ENCODE data around the gene TBC1D3G. TPM values are rescaled to one million over a fixed set of nuclear protein-coding genes. Genes with fewer than 3 reads are reported as not detected.
"Not testable (repeated sequence)": the region's sequence is repeated elsewhere in the genome, so short reads cannot be mapped to it uniquely, and the experiment has no call there.

The TBC1D3G gene
- total RNA-seq: not detected
- 1 to 10 TPM in 1 of 3 donors, under 1 TPM in 1, not detected in 1; 0.61 to 4.1 TPM for polyA plus RNA-seq
- long read RNA-seq, donor 1: 0 reads
- long read RNA-seq, donor 2: 0 reads
- long read RNA-seq, donor 3: 0 reads
- long read RNA-seq, donor 4: 0 reads
- long read RNA-seq, donor 5: 0 reads
- long read RNA-seq, donor 6: 0 reads
- long read RNA-seq, donor 7: 0 reads
- long read RNA-seq, donor 8: 0 reads
- long read RNA-seq, donor 9: 0 reads
- long read RNA-seq, donor 10: 0 reads

GRCh38 chr17:36323584-36323983, at the start of gene TBC1D3G:
Gene TBC1D3G (plus strand): TSS chr17:36323884. CDS start chr17:36325412, 1,528 bp downstream.
- H3K27ac ChIP-seq; H3K9me3 ChIP-seq; H3K4me3 ChIP-seq; H3K36me3 ChIP-seq; H3K4me1 ChIP-seq; H3K27me3 ChIP-seq; DNase-seq; intact Hi-C loops (cut with DNase I; ENCODE audit: low total_unique reads): not testable (repeated sequence)
- WGBS, 5 donors: no CpG with 5 or more reads among the region's 9 CpGs

- H3K4me3 ChIP-seq; DNase-seq; H3K27ac ChIP-seq; H3K36me3 ChIP-seq; H3K9me3 ChIP-seq; intact Hi-C loops (cut with DNase I; ENCODE audit: low total_unique reads); H3K4me1 ChIP-seq; H3K27me3 ChIP-seq: not testable (repeated sequence)
- WGBS, 5 donors: no CpG with 5 or more reads among the region's 1 CpG
These were observed 40.4 kb upstream of the TBC1D3G start for GRCh38 chr17:36283256-36283655.

GRCh38 chr17:36284219-36284618, 39.5 kb upstream of the TBC1D3G start:
- H3K4me1 ChIP-seq; H3K36me3 ChIP-seq; H3K27me3 ChIP-seq; intact Hi-C loops (cut with DNase I; ENCODE audit: low total_unique reads); H3K27ac ChIP-seq; H3K9me3 ChIP-seq; DNase-seq; H3K4me3 ChIP-seq: not testable (repeated sequence)
- WGBS, 5 donors: 96% methylated on average over 3 of the region's 5 CpGs; no CpG with 5 or more reads in 3 of the 5 donors

GRCh38 chr17:36289965-36290612, 33.6 kb upstream of the TBC1D3G start:
- H3K9me3 ChIP-seq; H3K27me3 ChIP-seq; H3K4me3 ChIP-seq; H3K27ac ChIP-seq; DNase-seq; intact Hi-C loops (cut with DNase I; ENCODE audit: low total_unique reads); H3K4me1 ChIP-seq; H3K36me3 ChIP-seq: not testable (repeated sequence)
- 20 to 53% (median 35%) methylated on average over 1 of the region's 2 CpGs for WGBS, 5 donors

GRCh38 chr17:36295161-36295560, 28.5 kb upstream of the TBC1D3G start:
- H3K27ac ChIP-seq; DNase-seq; H3K36me3 ChIP-seq; intact Hi-C loops (cut with DNase I; ENCODE audit: low total_unique reads); H3K9me3 ChIP-seq; H3K4me1 ChIP-seq; H3K27me3 ChIP-seq; H3K4me3 ChIP-seq: not testable (repeated sequence)
- no CpG with 5 or more reads among the region's 1 CpG for WGBS, 5 donors

DNA sequence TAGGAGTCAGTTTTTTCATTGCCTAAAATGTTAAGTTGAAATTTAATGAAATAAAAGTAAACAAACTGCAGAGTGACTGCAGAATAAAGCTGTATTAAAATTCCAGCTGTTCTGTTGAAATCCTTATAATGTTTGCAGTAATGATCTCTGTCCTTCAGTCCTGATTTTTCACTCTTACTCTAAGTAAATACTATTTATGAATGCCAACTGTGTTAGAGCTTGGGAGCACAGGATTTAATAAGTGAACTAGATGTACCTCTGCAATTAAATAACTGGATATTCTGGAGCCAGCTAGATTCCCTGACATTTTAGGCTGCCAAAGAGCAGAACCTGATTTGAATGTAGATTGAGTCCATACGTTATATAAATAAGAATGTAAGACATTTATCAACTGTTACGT, 7.9 kb upstream of the TBC1D3G start:
- H3K27ac ChIP-seq; intact Hi-C loops (cut with DNase I; ENCODE audit: low total_unique reads); H3K4me3 ChIP-seq; H3K27me3 ChIP-seq; H3K36me3 ChIP-seq; H3K4me1 ChIP-seq; H3K9me3 ChIP-seq; DNase-seq: not testable (repeated sequence)
- WGBS, 5 donors: no CpG with 5 or more reads among the region's 2 CpGs

GRCh38 chr17:36362496-36362895, 38.8 kb downstream of the TBC1D3G start:
- H3K27me3 ChIP-seq; intact Hi-C loops (cut with DNase I; ENCODE audit: low total_unique reads); H3K36me3 ChIP-seq; H3K27ac ChIP-seq; H3K4me1 ChIP-seq; H3K4me3 ChIP-seq; H3K9me3 ChIP-seq; DNase-seq: not testable (repeated sequence)
- 78 to 100% (median 84%) methylated on average over 2 to 3 of the region's 6 CpGs; no CpG with 5 or more reads in 1 of the 5 donors for WGBS, 5 donors

- WGBS, 5 donors: 80% methylated on average over 2 of the region's 7 CpGs; no CpG with 5 or more reads in 4 of the 5 donors
- H3K4me3 ChIP-seq; H3K9me3 ChIP-seq; H3K4me1 ChIP-seq; H3K27ac ChIP-seq; intact Hi-C loops (cut with DNase I; ENCODE audit: low total_unique reads); H3K27me3 ChIP-seq; DNase-seq; H3K36me3 ChIP-seq: not testable (repeated sequence)
These were observed 52.3 kb downstream of the TBC1D3G start for GRCh38 chr17:36375938-36376337.

Small RNA genes within 50 kb of the gene (small RNA-seq; reads per million reads assigned to genes)
- 0 reads per million in 4 donors for gene RF00019

Other genes starting within 250 kb of the TBC1D3G start
- 1 to 10 TPM in 2 of 5 donors, not detected in 3; 2.9 to 7.2 TPM for gene CCL3, start 233.7 kb upstream of the TBC1D3G start, total RNA-seq
- 10 to 100 TPM in 1 of 3 donors, 1 to 10 TPM in 2; 2.0 to 19.1 (median 2.9) TPM for gene CCL3, start 233.7 kb upstream of the TBC1D3G start, polyA plus RNA-seq
- gene CCL4, start 220.1 kb upstream of the TBC1D3G start, total RNA-seq: 10 to 100 TPM in 1 of 5 donors, 1 to 10 TPM in 2, not detected in 2; 1.8 to 10.7 (median 9.3) TPM
- gene CCL4, start 220.1 kb upstream of the TBC1D3G start, polyA plus RNA-seq: 1 to 10 TPM; 1.6 to 8.1 (median 8.1) TPM
- 1 to 10 TPM in 2 of 5 donors, not detected in 3; 1.5 to 1.7 TPM for gene TBC1D3B, start 147.2 kb upstream of the TBC1D3G start, total RNA-seq
- 1 to 10 TPM in 1 of 3 donors, under 1 TPM in 1, not detected in 1; 0.81 to 4.6 TPM for gene TBC1D3B, start 147.2 kb upstream of the TBC1D3G start, polyA plus RNA-seq
- gene CCL3L1, start 127.1 kb upstream of the TBC1D3G start, total RNA-seq: 10 to 100 TPM in 1 of 5 donors, not detected in 4; 34.4 TPM
- gene CCL3L1, start 127.1 kb upstream of the TBC1D3G start, polyA plus RNA-seq: 1 to 10 TPM in 2 of 3 donors, under 1 TPM in 1; 0.30 to 2.7 (median 1.2) TPM
- under 1 TPM in 1 of 5 donors, not detected in 4; 0.73 TPM for gene CCL4L2, start 112.8 kb upstream of the TBC1D3G start, total RNA-seq
- gene CCL4L2, start 112.8 kb upstream of the TBC1D3G start, polyA plus RNA-seq: 1 to 10 TPM in 2 of 3 donors, under 1 TPM in 1; 0.25 to 4.3 (median 3.5) TPM
- 1 to 10 TPM in 1 of 5 donors, not detected in 4; 5.8 TPM for gene TBC1D3I, start 59.3 kb upstream of the TBC1D3G start, total RNA-seq
- gene TBC1D3I, start 59.3 kb upstream of the TBC1D3G start, polyA plus RNA-seq: under 1 TPM in 1 of 3 donors, not detected in 2; 0.65 TPM
- not detected for gene TBC1D3H, start 64.6 kb downstream of the TBC1D3G start, total RNA-seq
- 1 to 10 TPM in 1 of 3 donors, under 1 TPM in 1, not detected in 1; 0.61 to 6.1 TPM for gene TBC1D3H, start 64.6 kb downstream of the TBC1D3G start, polyA plus RNA-seq
- 10 to 100 TPM in 3 of 5 donors, 1 to 10 TPM in 1, under 1 TPM in 1; 0.87 to 86.2 (median 21.0) TPM for gene ZNHIT3, start 162.8 kb downstream of the TBC1D3G start, total RNA-seq
- gene ZNHIT3, start 162.8 kb downstream of the TBC1D3G start, polyA plus RNA-seq: 10 to 100 TPM; 36.5 to 66.6 (median 48.4) TPM
- gene MYO19, start 211.0 kb downstream of the TBC1D3G start, total RNA-seq: 100 to 1,000 TPM; 111 to 311 (median 183) TPM
- gene MYO19, start 211.0 kb downstream of the TBC1D3G start, polyA plus RNA-seq: 10 to 100 TPM; 11.8 to 42.2 (median 32.6) TPM
- gene PIGW, start 211.1 kb downstream of the TBC1D3G start, total RNA-seq: 10 to 100 TPM in 1 of 5 donors, 1 to 10 TPM in 1, under 1 TPM in 2, not detected in 1; 0.45 to 12.7 (median 2.9) TPM
- 1 to 10 TPM; 3.5 to 6.4 (median 4.3) TPM for gene PIGW, start 211.1 kb downstream of the TBC1D3G start, polyA plus RNA-seq
- 100 to 1,000 TPM in 2 of 5 donors, 10 to 100 TPM in 3; 15.8 to 161 (median 69.8) TPM for gene GGNBP2, start 221.0 kb downstream of the TBC1D3G start, total RNA-seq
- 10 to 100 TPM; 24.7 to 40.2 (median 38.9) TPM for gene GGNBP2, start 221.0 kb downstream of the TBC1D3G start, polyA plus RNA-seq

Measured in stomach (tissue), 19 donors.